T-helper 2 cell treated with Interferon-gamma antibody and Interleukin-4, amounts not matched to agents 5 μg/mL and 100 μg/mL, for 36 hours (primary cell): ENCODE measurements around the gene GALNT12.

Source experiments
- DNase-seq: peaks from one replicate; pipeline ENCODE4 v3.0.0; 2021; ENCODE audit warnings: low spot score
- H3K27ac Mint-ChIP-seq: one replicate; pipeline ENCODE4 v1.8.0; 2021; ENCODE audit warnings: mild to moderate bottlenecking, mixed read lengths
- H3K27me3 Mint-ChIP-seq: one replicate; pipeline ENCODE4 v1.8.0; 2021; ENCODE audit warnings: low read depth, mixed read lengths
- H3K36me3 Mint-ChIP-seq: one replicate; pipeline ENCODE4 v1.8.0; 2021; ENCODE audit warnings: low read depth, mixed read lengths
- H3K4me1 Mint-ChIP-seq: one replicate; pipeline ENCODE4 v1.8.0; 2021; ENCODE audit warnings: low read depth, mixed read lengths
- H3K4me3 Mint-ChIP-seq: one replicate; pipeline ENCODE4 v1.8.0; 2022; ENCODE audit warnings: mild to moderate bottlenecking, moderate library complexity, mixed read lengths
- H3K9me3 Mint-ChIP-seq: one replicate; pipeline ENCODE4 v1.8.0; 2021; ENCODE audit warnings: mixed read lengths

The GALNT12 gene

GRCh38 chr9:98861781-98862504, 54.5 kb downstream of the GALNT12 start:
- Mint-ChIP-seq H3K4me1 (peaks cover under 1% of the 10 kb centered on the region), H3K9me3 (no peaks in the 10 kb centered on the region), H3K27ac (no peak overlapping the region), H3K4me3 (no peak overlapping the region), H3K36me3 (no peaks in the 10 kb centered on the region), H3K27me3 (peaks cover under 1% of the 10 kb centered on the region)
- no peak for DNase-seq

GRCh38 chr9:98862936-98863335, 55.5 kb downstream of the GALNT12 start:
- Mint-ChIP-seq H3K27me3 (no peaks in the 10 kb centered on the region), H3K36me3 (no peaks in the 10 kb centered on the region), H3K4me1 (peaks cover 6% of the 10 kb centered on the region), H3K27ac (no peak overlapping the region), H3K4me3 (no peak overlapping the region), H3K9me3 (no peaks in the 10 kb centered on the region)
- DNase-seq = no peak

- Mint-ChIP-seq H3K27ac (no peak overlapping the region), H3K36me3 (no peaks in the 10 kb centered on the region), H3K4me1 (peaks cover 6% of the 10 kb centered on the region), H3K4me3 (no peak overlapping the region), H3K27me3 (no peaks in the 10 kb centered on the region), H3K9me3 (no peaks in the 10 kb centered on the region)
- no peak for DNase-seq
Measured at GRCh38 chr9:98864281-98865174, 57.1 kb downstream of the GALNT12 start.

DNA sequence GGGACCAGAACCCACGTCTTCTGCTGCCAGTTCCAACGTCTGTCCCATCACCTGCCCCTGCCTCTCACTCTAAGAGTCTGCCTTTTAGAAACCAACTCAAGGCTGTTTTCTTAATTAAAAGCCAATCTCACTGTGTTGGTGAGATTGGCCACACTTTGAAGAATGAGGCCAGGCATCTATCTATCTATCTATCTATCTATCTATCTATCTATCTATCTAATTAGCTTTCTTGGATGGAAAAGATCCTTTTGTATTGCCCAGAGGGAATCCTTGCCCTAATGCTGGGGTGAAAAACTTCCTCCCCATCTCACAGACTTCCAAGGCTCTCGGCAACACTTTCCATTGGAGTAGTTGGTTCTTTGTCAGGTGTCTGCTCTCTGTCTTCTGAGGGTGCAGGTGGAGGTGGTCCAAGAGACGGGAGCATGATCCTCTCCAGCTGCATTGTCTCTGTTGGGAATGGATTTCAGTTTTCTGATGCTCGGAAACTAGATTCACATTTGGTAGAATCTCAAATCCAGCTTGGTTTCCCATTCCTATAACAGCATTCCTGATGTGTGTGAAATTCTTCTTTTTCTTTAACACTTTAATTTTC, 57.9 kb downstream of the GALNT12 start:
- no peak for DNase-seq
- H3K9me3 Mint-ChIP-seq = no peaks in the 10 kb centered on the region
- no peaks in the 10 kb centered on the region for H3K36me3 Mint-ChIP-seq
- H3K4me1 Mint-ChIP-seq = peaks cover 6% of the 10 kb centered on the region
- no peak overlapping the region for H3K27ac Mint-ChIP-seq
- H3K27me3 Mint-ChIP-seq = no peaks in the 10 kb centered on the region
- no peak overlapping the region for H3K4me3 Mint-ChIP-seq

GRCh38 chr9:98866435-98867102, 59.1 kb downstream of the GALNT12 start:
- DNase-seq = no peak
- Mint-ChIP-seq H3K9me3 (no peaks in the 10 kb centered on the region), H3K27ac (no peak overlapping the region), H3K4me3 (no peak overlapping the region), H3K4me1 (peaks cover 6% of the 10 kb centered on the region), H3K27me3 (peaks cover 2% of the 10 kb centered on the region), H3K36me3 (no peaks in the 10 kb centered on the region)

- no peaks in the 10 kb centered on the region for H3K9me3 Mint-ChIP-seq
- no peaks in the 10 kb centered on the region for H3K36me3 Mint-ChIP-seq
- peaks cover 6% of the 10 kb centered on the region for H3K4me1 Mint-ChIP-seq
- no peak for DNase-seq
- no peak overlapping the region for H3K4me3 Mint-ChIP-seq
- no peak overlapping the region for H3K27ac Mint-ChIP-seq
- H3K27me3 Mint-ChIP-seq = peaks cover 2% of the 10 kb centered on the region
Measured at GRCh38 chr9:98867103-98867428, 59.6 kb downstream of the GALNT12 start.

GRCh38 chr9:98867429-98868168, 60.1 kb downstream of the GALNT12 start:
- peaks cover 2% of the 10 kb centered on the region for H3K27me3 Mint-ChIP-seq
- no peak for DNase-seq
- H3K4me3 Mint-ChIP-seq = no peak overlapping the region
- H3K36me3 Mint-ChIP-seq = no peaks in the 10 kb centered on the region
- peaks cover 6% of the 10 kb centered on the region for H3K4me1 Mint-ChIP-seq
- H3K9me3 Mint-ChIP-seq = no peaks in the 10 kb centered on the region
- no peak overlapping the region for H3K27ac Mint-ChIP-seq

DNA sequence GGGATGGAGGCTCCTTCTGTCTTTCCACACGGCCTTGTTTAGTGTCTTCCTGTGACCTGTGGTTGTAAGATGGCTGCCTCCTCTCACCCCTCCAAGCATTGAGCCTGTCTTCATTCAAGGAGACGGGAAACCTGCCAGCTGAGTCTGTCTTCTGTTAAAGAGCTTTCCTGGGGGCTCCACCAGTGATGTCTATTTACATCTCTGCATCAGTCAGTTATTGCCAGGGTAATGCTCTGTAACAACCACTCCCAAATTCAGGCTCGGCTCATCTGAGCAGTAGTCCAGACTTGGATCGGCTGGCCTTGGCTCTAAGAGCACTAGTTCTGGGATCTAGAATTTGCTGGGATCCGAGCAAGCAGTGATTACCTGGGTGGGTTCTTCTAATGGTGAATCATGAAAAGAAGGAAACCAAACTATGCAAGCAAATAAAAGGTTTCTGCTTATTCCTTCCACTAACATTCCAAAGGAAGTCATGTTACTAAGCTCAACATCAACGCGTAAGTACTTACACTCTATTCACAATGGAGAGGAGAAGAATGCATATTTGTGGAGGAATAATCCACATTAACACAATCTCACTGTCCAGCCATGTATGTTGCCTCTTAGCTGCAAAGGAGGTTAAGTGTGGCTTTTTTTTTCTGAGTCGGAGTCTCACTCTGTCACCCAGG, 61.7 kb downstream of the GALNT12 start:
- no peak overlapping the region for H3K27ac Mint-ChIP-seq
- no peak for DNase-seq
- no peak overlapping the region for H3K4me3 Mint-ChIP-seq

DNA sequence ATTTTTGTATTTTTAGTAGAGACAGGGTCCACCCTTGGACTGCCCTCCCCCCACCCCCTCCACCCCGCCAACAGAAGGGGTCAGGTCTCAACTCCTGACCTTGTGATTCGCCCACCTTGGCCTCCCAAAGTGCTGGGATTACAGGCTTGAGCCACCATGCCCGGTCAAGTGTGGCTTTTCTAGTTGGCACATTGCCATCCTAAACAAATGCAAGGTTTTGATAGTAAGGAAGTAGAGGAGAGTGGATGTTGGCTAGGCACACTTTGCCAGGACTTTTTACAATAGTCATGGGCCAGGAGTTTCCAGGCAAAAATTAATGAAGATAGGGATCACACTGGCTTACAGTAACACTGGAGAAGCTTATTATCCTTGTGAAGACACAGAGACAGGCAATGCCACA, 62.4 kb downstream of the GALNT12 start:
- H3K36me3 Mint-ChIP-seq = no peaks in the 10 kb centered on the region
- no peak for DNase-seq
- no peak overlapping the region for H3K4me3 Mint-ChIP-seq
- H3K27ac Mint-ChIP-seq = no peak overlapping the region
- H3K9me3 Mint-ChIP-seq = no peaks in the 10 kb centered on the region
- H3K27me3 Mint-ChIP-seq = peaks cover 2% of the 10 kb centered on the region
- H3K4me1 Mint-ChIP-seq = peaks cover 6% of the 10 kb centered on the region

More for the DNA sequence above, 61.7 kb downstream of the GALNT12 start:
- Mint-ChIP-seq H3K36me3 (no peaks in the 10 kb centered on the region), H3K9me3 (no peaks in the 10 kb centered on the region), H3K4me1 (peaks cover 6% of the 10 kb centered on the region), H3K27me3 (peaks cover 2% of the 10 kb centered on the region)

- no peaks in the 10 kb centered on the region for H3K36me3 Mint-ChIP-seq
- no peak overlapping the region for H3K4me3 Mint-ChIP-seq
- no peak overlapping the region for H3K27ac Mint-ChIP-seq
- H3K4me1 Mint-ChIP-seq = peaks cover 6% of the 10 kb centered on the region
- H3K9me3 Mint-ChIP-seq = no peaks in the 10 kb centered on the region
- no peak for DNase-seq
- peaks cover 2% of the 10 kb centered on the region for H3K27me3 Mint-ChIP-seq
Measured at GRCh38 chr9:98870782-98871557, 63.5 kb downstream of the GALNT12 start.

DNA sequence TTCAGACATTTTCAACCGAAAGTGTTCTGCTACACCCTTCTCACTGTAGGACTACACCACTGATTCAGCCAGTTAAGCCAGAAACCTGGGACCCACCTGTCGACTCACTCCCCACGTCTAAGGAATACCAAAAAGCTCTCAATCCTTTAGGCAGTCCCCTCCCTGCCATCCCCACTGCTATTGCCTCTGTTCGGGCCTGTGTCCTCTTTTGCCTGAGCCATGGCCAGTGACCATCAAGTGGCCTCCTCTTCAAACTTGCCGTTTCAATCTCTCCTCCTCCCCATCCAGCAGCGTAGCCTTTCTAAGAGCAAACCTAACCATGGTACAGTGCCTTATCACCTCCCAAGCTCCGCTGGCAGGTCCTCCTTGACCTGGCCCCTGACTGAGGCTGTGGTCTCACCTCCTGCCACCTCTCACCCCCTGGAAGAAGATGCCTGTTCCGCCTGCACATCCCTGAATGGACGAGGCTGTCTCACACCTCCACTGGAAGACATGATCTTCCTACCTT, 64.1 kb downstream of the GALNT12 start:
- no peak for DNase-seq
- H3K27me3 Mint-ChIP-seq = peaks cover 2% of the 10 kb centered on the region
- H3K4me1 Mint-ChIP-seq = peaks cover 6% of the 10 kb centered on the region
- H3K36me3 Mint-ChIP-seq = no peaks in the 10 kb centered on the region
- H3K27ac Mint-ChIP-seq = no peak overlapping the region
- H3K4me3 Mint-ChIP-seq = no peak overlapping the region
- no peaks in the 10 kb centered on the region for H3K9me3 Mint-ChIP-seq

- no peaks in the 10 kb centered on the region for H3K9me3 Mint-ChIP-seq
Measured at GRCh38 chr9:98873526-98873925, 66.1 kb downstream of the GALNT12 start.

More at GRCh38 chr9:98873526-98873925, 66.1 kb downstream of the GALNT12 start:
- no peak for DNase-seq
- Mint-ChIP-seq H3K4me3 (no peak overlapping the region), H3K4me1 (no peaks in the 10 kb centered on the region), H3K27me3 (peaks cover 2% of the 10 kb centered on the region), H3K27ac (no peak overlapping the region), H3K36me3 (no peaks in the 10 kb centered on the region)
